WTC11 (cell line): Measurements from ENCODE around the gene CNTN1. TPM values are rescaled to one million over a fixed set of nuclear protein-coding genes. Genes with fewer than 3 reads are reported as not detected.

Experiments used
- ATAC-seq: fragments of 200-7000 bp; cut with Tn5 transposase; 2 replicates; pipeline ENCODE4 v1.10.0; 2021; ENCODE audit warnings: mild to moderate bottlenecking, moderate library complexity
- CTCF ChIA-PET: fragments of 300-600 bp; sonication (Branson Sonifier 250); formaldehyde crosslinking; loops from one replicate; lab custom pipeline; 2021; ENCODE audit warnings: antibody characterized with exemption; lab: Charles Lee
- POLR2A ChIA-PET: fragments of 350-600 bp; sonication (Branson Sonifier 250); formaldehyde crosslinking; loops from one replicate; lab custom pipeline; 2021; ENCODE audit warnings: antibody characterized with exemption; lab: Charles Lee
- DNase-seq: peaks from one replicate; pipeline ENCODE4 v3.0.0; 2021; ENCODE audit warnings: low spot score
- H3K27ac Mint-ChIP-seq: 2 replicates; pipeline ENCODE4 v1.8.0; 2021; ENCODE audit warnings: mixed read lengths
- H3K27me3 Mint-ChIP-seq: 2 replicates; pipeline ENCODE4 v1.8.0; 2021; ENCODE audit warnings: low read depth, mild to moderate bottlenecking, moderate library complexity, mixed read lengths
- H3K36me3 Mint-ChIP-seq: 2 replicates; pipeline ENCODE4 v1.8.0; 2021; ENCODE audit warnings: mixed read lengths
- H3K4me1 Mint-ChIP-seq: 2 replicates; pipeline ENCODE4 v1.8.0; 2022; ENCODE audit warnings: mixed read lengths
- H3K4me3 Mint-ChIP-seq: 2 replicates; pipeline ENCODE4 v1.8.0; 2021; ENCODE audit warnings: mild to moderate bottlenecking, moderate library complexity, mixed read lengths
- H3K9me3 Mint-ChIP-seq: 2 replicates; pipeline ENCODE4 v1.8.0; 2021; ENCODE audit warnings: mixed read lengths
- CBFB ChIP-seq: sonication (generic); formaldehyde crosslinking; IDR thresholded peaks from 2 replicates; pipeline ENCODE4 v1.8.1; 2022; ENCODE audit warnings: mild to moderate bottlenecking, low read depth, missing genetic modification reagents
- CREM ChIP-seq: sonication (generic); formaldehyde crosslinking; IDR thresholded peaks from 2 replicates; pipeline ENCODE4 v1.8.1; 2022; ENCODE audit warnings: mild to moderate bottlenecking, missing genetic modification reagents, moderate library complexity
- ETV6 ChIP-seq: sonication (generic); formaldehyde crosslinking; IDR thresholded peaks from 2 replicates; pipeline ENCODE4 v1.8.1; 2022; ENCODE audit warnings: mild to moderate bottlenecking, missing genetic modification reagents
- FOXP1 ChIP-seq: sonication (generic); formaldehyde crosslinking; IDR thresholded peaks from 2 replicates; pipeline ENCODE4 v1.8.0; 2022; ENCODE audit warnings: missing genetic modification reagents, mild to moderate bottlenecking, moderate library complexity, borderline replicate concordance
- GABPB1 ChIP-seq: sonication (generic); formaldehyde crosslinking; IDR thresholded peaks from 2 replicates; pipeline ENCODE4 v1.8.1; 2023; ENCODE audit warnings: mild to moderate bottlenecking, missing genetic modification reagents
- IRF2 ChIP-seq: sonication (generic); formaldehyde crosslinking; IDR thresholded peaks from 2 replicates; pipeline ENCODE4 v1.8.0; 2022; ENCODE audit warnings: low read depth, missing genetic modification reagents, borderline replicate concordance
- JAZF1 ChIP-seq: fragments of 250-450 bp; sonication (Bioruptor Pico); IDR thresholded peaks from 2 replicates; pipeline ENCODE4 v1.9.0; 2021; ENCODE audit warnings: moderate library complexity, mild to moderate bottlenecking, inconsistent platforms
- JUN ChIP-seq: sonication (generic); formaldehyde crosslinking; IDR thresholded peaks from 2 replicates; pipeline ENCODE4 v1.8.0; 2023; ENCODE audit warnings: mild to moderate bottlenecking, missing genetic modification reagents
- SMAD3 ChIP-seq: sonication (generic); formaldehyde crosslinking; IDR thresholded peaks from 2 replicates; pipeline ENCODE4 v1.8.0; 2022; ENCODE audit warnings: missing genetic modification reagents, mild to moderate bottlenecking, borderline replicate concordance
- TEAD1 ChIP-seq: sonication (generic); formaldehyde crosslinking; IDR thresholded peaks from 2 replicates; pipeline ENCODE4 v1.8.0; 2022; ENCODE audit warnings: mild to moderate bottlenecking, missing genetic modification reagents
- TP53 ChIP-seq: sonication (generic); formaldehyde crosslinking; IDR thresholded peaks from 2 replicates; pipeline ENCODE4 v1.8.1; 2023; ENCODE audit warnings: mild to moderate bottlenecking, missing genetic modification reagents
- ZNF121 ChIP-seq: sonication (generic); formaldehyde crosslinking; IDR thresholded peaks from 2 replicates; pipeline ENCODE4 v1.8.0; 2023; ENCODE audit warnings: missing genetic modification reagents
- ZNF423 ChIP-seq: fragments of 250-450 bp; sonication (Bioruptor Pico); IDR thresholded peaks from 2 replicates; pipeline ENCODE4 v2.1.2; 2022; ENCODE audit warnings: mild to moderate bottlenecking, moderate library complexity
- total RNA-seq: library from RNA; stranded (reverse); gene quantifications from 3 replicates; pipeline ENCODE4 v1.2.3, GENCODE V29; 2021
- TF ChIP-seq, protein P1 (sequence below): sonication (generic); formaldehyde crosslinking; IDR thresholded peaks from 2 replicates; pipeline ENCODE4 v1.8.1; 2023; ENCODE audit warnings: mild to moderate bottlenecking, moderate library complexity, missing genetic modification reagents
- TF ChIP-seq, protein P2 (sequence below): sonication (generic); formaldehyde crosslinking; IDR thresholded peaks from 2 replicates; pipeline ENCODE4 v1.8.1; 2023; ENCODE audit warnings: mild to moderate bottlenecking, missing genetic modification reagents, moderate library complexity
- TF ChIP-seq, protein P3 (sequence below): fragments of 200-600 bp; IDR thresholded peaks from 2 replicates; pipeline ENCODE4 v1.8.0; 2022; ENCODE audit warnings: antibody characterized with exemption
- TF ChIP-seq, protein P4 (sequence below): sonication (generic); formaldehyde crosslinking; IDR thresholded peaks from 2 replicates; pipeline ENCODE4 v1.8.1; 2023; ENCODE audit warnings: mild to moderate bottlenecking, missing genetic modification reagents, borderline replicate concordance

The CNTN1 gene
- total RNA-seq, 1 experiment from 2014 or later = 16.9 TPM

DNA sequence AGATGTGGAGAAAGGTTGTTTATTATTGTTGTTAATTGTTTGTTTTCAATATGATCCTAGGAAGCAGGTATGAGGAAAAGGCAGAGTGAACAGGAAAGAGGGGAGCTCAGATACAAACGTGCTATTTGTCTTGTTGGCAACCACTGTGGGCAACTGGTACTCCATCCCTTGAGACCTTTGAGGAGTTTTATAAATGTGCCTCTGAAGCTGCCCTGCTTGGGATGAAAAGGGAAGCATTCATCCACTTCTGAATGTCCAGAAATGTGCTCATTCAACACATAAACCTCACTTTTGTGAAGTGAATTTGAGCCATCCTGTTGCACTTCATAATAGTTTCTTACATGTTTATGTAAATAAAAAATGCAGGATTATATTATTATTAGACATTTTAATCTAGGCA lies 331.6 kb downstream of the CNTN1 start:
- no peak for TF ChIP-seq TP53
- TF ChIP-seq, protein P1, sequence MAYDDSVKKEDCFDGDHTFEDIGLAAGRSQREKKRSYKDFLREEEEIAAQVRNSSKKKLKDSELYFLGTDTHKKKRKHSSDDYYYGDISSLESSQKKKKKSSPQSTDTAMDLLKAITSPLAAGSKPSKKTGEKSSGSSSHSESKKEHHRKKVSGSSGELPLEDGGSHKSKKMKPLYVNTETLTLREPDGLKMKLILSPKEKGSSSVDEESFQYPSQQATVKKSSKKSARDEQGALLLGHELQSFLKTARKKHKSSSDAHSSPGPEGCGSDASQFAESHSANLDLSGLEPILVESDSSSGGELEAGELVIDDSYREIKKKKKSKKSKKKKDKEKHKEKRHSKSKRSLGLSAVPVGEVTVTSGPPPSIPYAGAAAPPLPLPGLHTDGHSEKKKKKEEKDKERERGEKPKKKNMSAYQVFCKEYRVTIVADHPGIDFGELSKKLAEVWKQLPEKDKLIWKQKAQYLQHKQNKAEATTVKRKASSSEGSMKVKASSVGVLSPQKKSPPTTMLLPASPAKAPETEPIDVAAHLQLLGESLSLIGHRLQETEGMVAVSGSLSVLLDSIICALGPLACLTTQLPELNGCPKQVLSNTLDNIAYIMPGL = no peak
- TF ChIP-seq CREM (CRISPR knock-in tag) = no peak
- no peaks in the 10 kb centered on the region for H3K4me1 Mint-ChIP-seq
- POLR2A ChIA-PET = no interaction called here
- ATAC-seq (no peak), DNase-seq (no peak)
- H3K27ac Mint-ChIP-seq = no peak overlapping the region
- CTCF ChIA-PET = no interaction called here
- H3K4me3 Mint-ChIP-seq = no peak overlapping the region
- H3K27me3 Mint-ChIP-seq = no peaks in the 10 kb centered on the region
- H3K9me3 Mint-ChIP-seq = no peaks in the 10 kb centered on the region
- no peaks in the 10 kb centered on the region for H3K36me3 Mint-ChIP-seq

DNA sequence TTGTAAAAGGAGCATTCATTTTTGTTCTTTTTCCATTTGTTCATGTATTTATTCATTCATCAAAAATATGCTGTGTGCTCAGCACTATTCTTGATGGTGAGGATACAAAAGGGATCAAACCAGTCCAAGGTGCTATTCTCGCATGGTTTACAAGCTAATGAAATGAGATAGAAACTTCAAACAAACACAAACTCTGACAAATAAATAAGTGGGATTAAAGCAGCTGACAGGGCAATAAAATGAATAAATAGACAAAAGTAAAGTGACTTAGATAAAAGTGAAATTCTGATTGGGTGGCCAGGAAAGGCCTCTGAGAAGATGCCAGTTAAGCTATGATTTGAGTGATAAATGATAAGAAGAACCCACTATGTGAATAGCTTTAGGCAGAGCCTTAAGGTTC lies 333.9 kb downstream of the CNTN1 start:
- H3K27me3 Mint-ChIP-seq = no peaks in the 10 kb centered on the region
- DNase-seq (no peak), ATAC-seq (no peak)
- no peak overlapping the region for H3K27ac Mint-ChIP-seq
- no peak for TF ChIP-seq ETV6 (CRISPR knock-in tag)
- TF ChIP-seq FOXP1 (CRISPR knock-in tag) = no peak
- no peak for TF ChIP-seq JUN
- TF ChIP-seq ZNF423 (CRISPR knock-in tag) = no peak
- TF ChIP-seq IRF2 (CRISPR knock-in tag) = no peak
- TF ChIP-seq, protein P2, sequence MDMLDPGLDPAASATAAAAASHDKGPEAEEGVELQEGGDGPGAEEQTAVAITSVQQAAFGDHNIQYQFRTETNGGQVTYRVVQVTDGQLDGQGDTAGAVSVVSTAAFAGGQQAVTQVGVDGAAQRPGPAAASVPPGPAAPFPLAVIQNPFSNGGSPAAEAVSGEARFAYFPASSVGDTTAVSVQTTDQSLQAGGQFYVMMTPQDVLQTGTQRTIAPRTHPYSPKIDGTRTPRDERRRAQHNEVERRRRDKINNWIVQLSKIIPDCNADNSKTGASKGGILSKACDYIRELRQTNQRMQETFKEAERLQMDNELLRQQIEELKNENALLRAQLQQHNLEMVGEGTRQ (CRISPR knock-in tag) = no peak
- TF ChIP-seq, protein P3, sequence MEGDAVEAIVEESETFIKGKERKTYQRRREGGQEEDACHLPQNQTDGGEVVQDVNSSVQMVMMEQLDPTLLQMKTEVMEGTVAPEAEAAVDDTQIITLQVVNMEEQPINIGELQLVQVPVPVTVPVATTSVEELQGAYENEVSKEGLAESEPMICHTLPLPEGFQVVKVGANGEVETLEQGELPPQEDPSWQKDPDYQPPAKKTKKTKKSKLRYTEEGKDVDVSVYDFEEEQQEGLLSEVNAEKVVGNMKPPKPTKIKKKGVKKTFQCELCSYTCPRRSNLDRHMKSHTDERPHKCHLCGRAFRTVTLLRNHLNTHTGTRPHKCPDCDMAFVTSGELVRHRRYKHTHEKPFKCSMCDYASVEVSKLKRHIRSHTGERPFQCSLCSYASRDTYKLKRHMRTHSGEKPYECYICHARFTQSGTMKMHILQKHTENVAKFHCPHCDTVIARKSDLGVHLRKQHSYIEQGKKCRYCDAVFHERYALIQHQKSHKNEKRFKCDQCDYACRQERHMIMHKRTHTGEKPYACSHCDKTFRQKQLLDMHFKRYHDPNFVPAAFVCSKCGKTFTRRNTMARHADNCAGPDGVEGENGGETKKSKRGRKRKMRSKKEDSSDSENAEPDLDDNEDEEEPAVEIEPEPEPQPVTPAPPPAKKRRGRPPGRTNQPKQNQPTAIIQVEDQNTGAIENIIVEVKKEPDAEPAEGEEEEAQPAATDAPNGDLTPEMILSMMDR = no peak
- TF ChIP-seq JAZF1 (CRISPR knock-in tag) = no peak
- TF ChIP-seq SMAD3 (CRISPR knock-in tag) = no peak
- no peak for TF ChIP-seq TP53
- TF ChIP-seq CREM (CRISPR knock-in tag) = no peak
- no peak for TF ChIP-seq TEAD1
- TF ChIP-seq GABPB1 (CRISPR knock-in tag) = no peak
- no peak for TF ChIP-seq ZNF121 (CRISPR knock-in tag)
- TF ChIP-seq, protein P4, sequence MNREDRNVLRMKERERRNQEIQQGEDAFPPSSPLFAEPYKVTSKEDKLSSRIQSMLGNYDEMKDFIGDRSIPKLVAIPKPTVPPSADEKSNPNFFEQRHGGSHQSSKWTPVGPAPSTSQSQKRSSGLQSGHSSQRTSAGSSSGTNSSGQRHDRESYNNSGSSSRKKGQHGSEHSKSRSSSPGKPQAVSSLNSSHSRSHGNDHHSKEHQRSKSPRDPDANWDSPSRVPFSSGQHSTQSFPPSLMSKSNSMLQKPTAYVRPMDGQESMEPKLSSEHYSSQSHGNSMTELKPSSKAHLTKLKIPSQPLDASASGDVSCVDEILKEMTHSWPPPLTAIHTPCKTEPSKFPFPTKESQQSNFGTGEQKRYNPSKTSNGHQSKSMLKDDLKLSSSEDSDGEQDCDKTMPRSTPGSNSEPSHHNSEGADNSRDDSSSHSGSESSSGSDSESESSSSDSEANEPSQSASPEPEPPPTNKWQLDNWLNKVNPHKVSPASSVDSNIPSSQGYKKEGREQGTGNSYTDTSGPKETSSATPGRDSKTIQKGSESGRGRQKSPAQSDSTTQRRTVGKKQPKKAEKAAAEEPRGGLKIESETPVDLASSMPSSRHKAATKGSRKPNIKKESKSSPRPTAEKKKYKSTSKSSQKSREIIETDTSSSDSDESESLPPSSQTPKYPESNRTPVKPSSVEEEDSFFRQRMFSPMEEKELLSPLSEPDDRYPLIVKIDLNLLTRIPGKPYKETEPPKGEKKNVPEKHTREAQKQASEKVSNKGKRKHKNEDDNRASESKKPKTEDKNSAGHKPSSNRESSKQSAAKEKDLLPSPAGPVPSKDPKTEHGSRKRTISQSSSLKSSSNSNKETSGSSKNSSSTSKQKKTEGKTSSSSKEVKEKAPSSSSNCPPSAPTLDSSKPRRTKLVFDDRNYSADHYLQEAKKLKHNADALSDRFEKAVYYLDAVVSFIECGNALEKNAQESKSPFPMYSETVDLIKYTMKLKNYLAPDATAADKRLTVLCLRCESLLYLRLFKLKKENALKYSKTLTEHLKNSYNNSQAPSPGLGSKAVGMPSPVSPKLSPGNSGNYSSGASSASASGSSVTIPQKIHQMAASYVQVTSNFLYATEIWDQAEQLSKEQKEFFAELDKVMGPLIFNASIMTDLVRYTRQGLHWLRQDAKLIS (CRISPR knock-in tag) = no peak
- TF ChIP-seq, protein P1 = no peak
- no peak for TF ChIP-seq CBFB
- TF ChIP-seq, all 79 proteins: peak for 0
- no peak overlapping the region for H3K4me3 Mint-ChIP-seq
- ChIA-PET POLR2A (no interaction called here), CTCF (no interaction called here)
- H3K4me1 Mint-ChIP-seq = no peaks in the 10 kb centered on the region
- no peaks in the 10 kb centered on the region for H3K36me3 Mint-ChIP-seq
- no peaks in the 10 kb centered on the region for H3K9me3 Mint-ChIP-seq
